KOPT-K1 (cell line): ENCODE measurements around the gene ITIH6.
"Not testable (repeated sequence)": the region's sequence is repeated elsewhere in the genome, so short reads cannot be mapped to it uniquely, and the experiment has no call there.

Source experiments
- H3K27ac ChIP-seq: fragments of 200-600 bp; sonication (generic); 2 replicates; pipeline ENCODE4 v1.5.1; 2016; ENCODE audit warnings: antibody characterized with exemption, mild to moderate bottlenecking, low read depth, low read length; ENCODE audit not compliant: poor library complexity, severe bottlenecking
- H3K36me3 ChIP-seq: fragments of 200-600 bp; sonication (generic); 2 replicates; pipeline ENCODE4 v1.5.1; 2017; ENCODE audit warnings: antibody characterized with exemption, mild to moderate bottlenecking, low read length, moderate library complexity; ENCODE audit not compliant: insufficient read depth
- H3K9me3 ChIP-seq: fragments of 200-600 bp; sonication (generic); 2 replicates; pipeline ENCODE4 v1.5.1; 2017; ENCODE audit warnings: antibody characterized with exemption, low read length, mild to moderate bottlenecking; ENCODE audit not compliant: insufficient read depth, poor library complexity, severe bottlenecking

Gene ITIH6

DNA sequence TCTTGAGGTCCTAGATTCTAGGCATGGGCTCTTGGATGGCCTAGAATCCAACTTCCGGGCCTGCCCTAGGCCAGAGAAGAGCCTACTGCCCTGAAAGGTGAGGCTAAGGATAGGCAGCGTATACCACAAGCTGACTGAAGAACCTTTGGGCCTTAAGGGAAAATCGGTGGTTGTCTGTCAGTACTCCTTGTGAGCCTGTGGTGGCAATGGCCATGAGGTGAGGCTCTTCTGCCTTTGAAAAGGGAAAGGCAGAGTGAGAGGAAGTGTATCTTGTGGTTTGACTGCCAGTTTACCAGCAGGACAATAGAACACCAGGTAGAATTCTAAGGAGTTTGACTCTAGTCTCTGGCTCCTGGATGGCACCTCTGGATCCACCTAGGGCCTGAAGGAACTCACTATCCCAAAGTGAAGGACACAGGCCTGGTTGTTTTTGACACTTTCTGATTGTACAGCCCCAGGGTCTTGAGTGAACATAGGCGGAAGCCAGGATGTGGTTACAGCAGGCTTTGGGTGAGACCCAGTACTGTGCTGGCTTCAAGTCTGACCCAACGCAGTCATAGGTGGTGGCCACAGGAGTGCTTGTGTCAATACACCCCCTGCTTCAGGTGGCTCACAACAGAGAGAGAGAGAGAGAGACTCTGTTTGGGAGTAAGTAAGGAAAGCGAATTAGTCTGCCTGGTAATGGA, 20.9 kb downstream of the ITIH6 start:
- Histone ChIP-seq H3K9me3 (no peaks in the 10 kb centered on the region), H3K27ac (no peak overlapping the region), H3K36me3 (no peaks in the 10 kb centered on the region)

DNA sequence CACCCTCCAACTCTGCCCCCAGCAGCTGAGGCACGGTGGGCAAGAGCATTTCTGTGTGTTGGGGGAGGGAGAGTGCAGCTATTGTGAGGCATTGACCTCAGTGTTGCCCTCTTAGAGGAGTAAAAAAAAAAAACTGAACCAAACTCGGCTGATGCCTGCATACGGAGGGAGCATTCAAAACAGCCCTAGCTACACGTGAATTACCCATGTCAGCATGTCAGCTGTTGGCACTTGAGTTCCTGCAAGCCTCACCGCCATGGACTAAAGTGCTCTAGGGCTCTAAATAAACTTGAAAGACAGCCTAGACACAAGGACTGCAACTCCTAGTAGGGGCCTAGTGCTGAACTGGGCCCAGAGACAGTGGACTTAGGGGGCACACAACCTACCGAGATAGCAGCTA, 22.0 kb downstream of the ITIH6 start:
- no peaks in the 10 kb centered on the region for H3K36me3 ChIP-seq
- no peak overlapping the region for H3K27ac ChIP-seq
- H3K9me3 ChIP-seq: no peaks in the 10 kb centered on the region

DNA sequence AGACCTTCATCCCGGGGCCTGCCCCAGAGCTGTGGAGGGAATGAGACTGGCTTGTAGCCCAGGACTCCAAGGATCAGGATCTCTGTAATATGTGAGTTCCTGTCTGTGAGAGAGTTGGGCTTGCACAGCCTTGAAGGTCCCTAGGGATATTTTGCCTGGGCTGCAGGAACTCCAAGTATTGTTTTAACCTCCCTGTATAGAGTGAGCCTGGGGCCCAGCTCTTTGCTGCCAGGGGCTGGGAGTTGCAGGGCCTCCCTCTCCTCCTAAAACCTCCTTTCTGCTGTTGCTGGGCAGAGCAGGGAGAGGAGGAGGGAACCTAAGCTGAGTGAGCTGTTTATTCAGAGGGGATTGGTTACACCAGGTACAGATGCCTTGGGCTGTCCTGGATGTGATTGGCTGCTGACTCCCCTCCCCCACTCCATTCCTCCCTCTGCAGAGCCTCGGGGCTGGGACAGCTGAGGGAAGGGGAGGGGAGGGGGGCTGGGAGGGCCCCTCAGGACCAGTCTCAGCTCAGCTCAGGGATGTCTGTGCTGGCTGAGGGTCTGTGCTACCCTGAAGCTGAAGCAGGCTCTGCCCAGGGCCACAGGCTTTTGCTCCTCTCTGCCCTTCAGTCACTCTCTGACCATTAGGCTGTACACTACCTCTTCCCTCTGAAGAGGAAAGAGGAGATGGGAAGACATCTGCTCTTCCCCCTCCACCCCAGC, 23.5 kb downstream of the ITIH6 start:
- not testable (repeated sequence) for H3K36me3 ChIP-seq, H3K9me3 ChIP-seq, H3K27ac ChIP-seq

DNA sequence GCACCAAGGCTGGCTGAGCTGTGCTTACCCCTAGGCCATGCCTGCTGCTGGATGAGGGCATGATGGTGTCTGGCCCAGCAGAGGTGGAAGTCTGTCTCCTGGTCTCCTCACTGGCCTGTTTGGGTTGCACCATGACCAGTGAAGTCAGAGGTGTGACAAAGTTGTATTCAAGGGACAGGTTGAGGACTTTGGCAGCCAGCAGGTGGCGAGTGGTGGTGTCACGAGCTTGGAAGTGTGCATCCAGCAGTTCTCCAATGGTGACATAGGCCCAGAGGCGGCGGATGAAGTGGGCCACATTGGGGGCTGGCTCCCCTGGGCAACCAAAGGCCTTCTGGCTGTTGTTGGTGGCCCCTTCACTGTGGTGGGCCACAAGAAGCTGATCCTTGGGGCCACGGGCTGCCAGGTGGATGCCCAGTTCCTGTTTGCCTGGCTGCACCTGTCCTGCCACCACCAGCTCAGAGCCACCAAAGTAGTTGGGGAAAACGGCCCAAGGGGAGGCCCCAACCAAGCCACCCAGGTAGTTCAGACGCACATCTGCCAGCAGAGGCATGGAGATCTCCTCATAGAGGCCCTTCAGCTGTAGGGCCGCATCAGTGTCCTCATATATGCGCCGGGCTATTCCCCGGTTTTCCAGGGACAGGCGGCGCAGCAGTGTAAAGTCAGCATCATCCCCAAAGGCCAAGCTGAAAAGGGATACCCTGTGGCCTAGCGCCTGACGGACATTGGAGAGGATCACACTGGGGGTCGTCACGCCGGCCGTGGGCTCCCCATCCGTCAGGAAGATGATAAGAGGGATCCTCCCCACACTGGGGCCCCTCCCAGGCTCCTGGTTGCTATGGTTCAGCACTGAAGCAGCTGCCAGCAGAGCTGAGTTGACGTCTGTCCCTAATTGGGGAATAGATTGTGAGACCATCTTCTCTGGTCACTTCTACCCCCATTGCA, 39.7 kb downstream of the ITIH6 start:
- Histone ChIP-seq H3K27ac (no peak overlapping the region), H3K9me3 (no peaks in the 10 kb centered on the region), H3K36me3 (no peaks in the 10 kb centered on the region)

DNA sequence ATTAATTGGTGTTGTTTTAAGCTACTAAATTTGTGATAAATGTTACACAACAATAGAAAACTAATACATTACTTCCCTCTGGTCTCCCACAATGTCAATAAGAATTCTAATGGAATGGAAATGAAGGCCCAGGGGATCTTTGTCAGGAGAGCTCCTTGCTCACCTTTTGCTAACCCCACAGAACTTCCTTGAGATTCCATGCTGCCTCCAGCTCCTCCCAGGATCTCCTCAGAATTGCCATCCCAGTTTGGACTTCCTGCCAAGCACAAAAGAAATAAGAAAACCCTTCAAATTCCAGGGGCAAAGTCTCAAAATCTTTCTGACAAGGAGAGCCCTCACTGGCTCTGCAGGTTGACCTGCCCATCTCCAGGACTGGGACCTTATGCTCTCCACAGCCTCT, 43.2 kb downstream of the ITIH6 start:
- Histone ChIP-seq H3K27ac (no peak overlapping the region), H3K36me3 (no peaks in the 10 kb centered on the region), H3K9me3 (no peaks in the 10 kb centered on the region)

DNA sequence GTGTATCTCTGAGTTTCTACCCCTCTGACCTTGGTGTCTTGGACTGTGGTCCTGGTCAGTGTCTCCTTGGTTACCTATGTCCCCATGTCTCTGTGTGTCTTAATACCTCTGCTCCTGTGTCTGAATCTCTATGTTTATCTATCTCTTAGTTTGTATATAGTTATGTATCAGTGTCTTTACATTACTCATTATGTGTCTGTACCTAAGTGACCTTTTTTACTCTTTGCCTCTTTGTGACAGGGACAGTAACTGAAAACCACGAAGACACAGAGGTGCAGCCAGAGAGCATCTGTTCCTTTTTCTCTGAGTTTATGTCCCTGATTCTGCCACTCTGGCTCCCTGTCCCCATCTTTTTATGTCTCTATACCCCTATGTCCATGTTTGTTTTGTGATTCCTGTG, 49.4 kb downstream of the ITIH6 start:
- no peak overlapping the region for H3K27ac ChIP-seq
- no peaks in the 10 kb centered on the region for H3K9me3 ChIP-seq
- H3K36me3 ChIP-seq: no peaks in the 10 kb centered on the region

DNA sequence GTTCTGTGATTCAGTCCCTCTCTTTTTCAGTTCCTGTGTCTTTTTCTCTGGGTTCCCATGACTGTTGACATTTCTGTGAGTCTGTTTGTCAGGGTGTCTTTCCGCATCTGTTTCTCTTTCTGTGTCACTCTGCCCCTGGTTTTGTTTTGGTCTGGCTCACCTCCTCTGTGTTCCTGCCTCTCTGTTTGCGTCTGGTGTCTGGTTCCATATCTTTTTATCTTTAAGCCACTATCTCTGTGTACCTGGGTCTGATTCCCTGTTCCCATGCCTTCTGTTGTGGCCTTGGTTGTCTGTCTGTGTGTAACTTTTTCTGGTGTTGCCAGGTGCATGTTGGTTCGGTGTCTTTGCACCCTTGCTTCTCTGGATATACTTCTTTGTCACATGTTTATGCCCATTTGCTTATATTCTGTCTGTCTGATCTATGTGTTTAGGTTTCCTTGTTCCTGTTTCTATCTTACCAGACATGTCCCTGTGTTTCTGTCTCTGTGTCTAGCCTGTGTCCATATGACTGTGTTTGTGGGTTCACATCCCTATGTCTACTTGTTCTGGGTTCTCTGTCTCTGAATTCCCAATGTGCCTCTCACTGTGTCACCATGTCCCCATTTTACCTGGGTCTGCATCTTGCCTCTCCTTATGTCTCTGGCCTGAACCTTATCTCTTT, 50.2 kb downstream of the ITIH6 start:
- H3K9me3 ChIP-seq: no peaks in the 10 kb centered on the region
- no peaks in the 10 kb centered on the region for H3K36me3 ChIP-seq
- no peak overlapping the region for H3K27ac ChIP-seq

DNA sequence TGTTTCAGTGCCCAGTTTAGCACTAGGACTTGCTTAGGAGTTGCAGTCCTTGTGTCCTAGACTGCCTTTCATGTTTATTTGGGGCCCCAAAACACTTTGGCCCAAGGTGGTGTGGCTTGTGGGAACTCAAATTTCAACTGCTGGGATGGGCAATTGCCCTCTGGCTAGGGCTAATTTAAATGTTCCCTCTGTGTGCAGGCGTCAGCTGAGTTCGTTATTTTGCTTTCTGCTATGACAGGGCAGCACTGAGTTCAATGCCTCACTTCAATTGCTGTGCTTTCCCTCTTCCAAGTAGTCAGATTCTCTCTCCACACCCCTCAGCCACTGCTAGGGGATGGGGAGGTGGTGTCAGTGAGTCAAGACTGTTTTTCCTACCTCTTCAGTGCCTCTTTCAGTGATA, 51.1 kb downstream of the ITIH6 start:
- Histone ChIP-seq H3K9me3 (no peaks in the 10 kb centered on the region), H3K36me3 (no peaks in the 10 kb centered on the region), H3K27ac (no peak overlapping the region)

DNA sequence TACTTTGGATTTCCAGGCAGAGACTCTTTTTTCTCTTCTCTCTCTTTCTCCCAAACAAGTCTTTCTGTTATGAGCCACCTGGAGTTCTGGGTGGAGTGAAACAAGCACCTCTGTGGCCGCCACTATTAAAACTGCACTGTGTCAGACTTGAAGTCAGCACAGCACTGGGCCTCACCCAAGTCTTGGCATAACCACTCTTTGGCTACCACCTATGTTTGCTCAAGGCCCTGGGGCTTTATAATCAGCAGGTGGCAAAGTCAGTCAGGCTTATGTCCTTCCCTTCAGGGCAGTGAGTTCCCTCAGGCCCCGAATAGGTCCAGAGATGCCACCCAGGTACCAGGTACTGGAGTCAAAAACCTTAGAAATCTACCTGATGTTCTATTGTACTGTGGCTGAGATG, 52.4 kb downstream of the ITIH6 start:
- no peaks in the 10 kb centered on the region for H3K9me3 ChIP-seq
- H3K36me3 ChIP-seq: no peaks in the 10 kb centered on the region
- H3K27ac ChIP-seq: no peak overlapping the region

DNA sequence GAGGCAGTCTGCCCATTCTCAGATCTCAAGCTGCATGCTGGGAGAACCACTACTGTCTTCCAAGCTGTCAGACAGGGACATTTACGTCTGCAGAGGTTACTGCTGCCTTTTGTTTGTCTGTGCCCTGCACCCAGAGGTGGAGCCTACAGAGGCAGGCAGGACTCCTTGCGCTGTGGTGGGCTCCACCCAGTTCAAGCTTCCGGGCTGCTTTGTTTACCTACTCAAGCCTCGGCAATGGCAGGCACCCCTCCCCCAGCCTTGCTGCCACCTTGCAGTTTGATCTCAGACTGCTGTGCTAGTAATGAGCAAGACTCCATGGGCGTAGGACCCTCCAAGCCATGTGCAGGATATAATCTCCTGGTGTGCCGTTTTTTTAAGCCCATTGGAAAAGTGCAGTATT, 59.5 kb downstream of the ITIH6 start:
- H3K36me3 ChIP-seq, H3K27ac ChIP-seq, H3K9me3 ChIP-seq: not testable (repeated sequence)

DNA sequence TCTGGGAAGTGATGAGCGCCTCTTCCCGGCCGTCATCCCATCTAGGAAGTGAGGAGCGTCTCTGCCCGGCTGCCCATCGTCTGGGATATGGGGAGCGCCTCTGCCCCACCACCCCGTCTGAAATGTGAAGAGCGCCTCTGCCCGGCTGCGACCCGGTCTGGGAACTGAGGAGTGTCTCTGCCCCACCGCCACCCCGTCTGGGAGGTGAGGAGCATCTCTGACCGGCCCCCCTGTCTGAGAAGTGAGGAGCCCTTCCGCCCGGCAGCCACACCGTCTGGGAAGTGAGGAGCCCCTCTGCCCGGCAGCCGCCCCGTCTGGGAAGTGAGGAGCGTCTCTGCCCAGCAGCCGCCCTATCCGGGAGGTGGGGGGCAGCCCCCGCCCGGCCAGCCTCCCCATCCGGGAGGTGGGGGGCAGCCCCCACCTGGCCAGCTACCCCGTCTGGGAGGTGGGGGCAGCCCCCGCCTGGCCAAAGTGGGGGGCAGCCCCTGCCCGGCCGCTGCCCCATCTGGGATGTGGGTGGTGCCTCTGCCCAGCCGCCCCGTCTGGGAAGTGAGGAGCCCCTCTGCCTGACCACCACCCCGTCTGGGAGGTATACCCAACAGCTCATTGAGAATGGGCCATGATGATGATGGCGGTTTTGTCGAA, 61.6 kb downstream of the ITIH6 start:
- H3K27ac ChIP-seq, H3K36me3 ChIP-seq, H3K9me3 ChIP-seq: not testable (repeated sequence)

DNA sequence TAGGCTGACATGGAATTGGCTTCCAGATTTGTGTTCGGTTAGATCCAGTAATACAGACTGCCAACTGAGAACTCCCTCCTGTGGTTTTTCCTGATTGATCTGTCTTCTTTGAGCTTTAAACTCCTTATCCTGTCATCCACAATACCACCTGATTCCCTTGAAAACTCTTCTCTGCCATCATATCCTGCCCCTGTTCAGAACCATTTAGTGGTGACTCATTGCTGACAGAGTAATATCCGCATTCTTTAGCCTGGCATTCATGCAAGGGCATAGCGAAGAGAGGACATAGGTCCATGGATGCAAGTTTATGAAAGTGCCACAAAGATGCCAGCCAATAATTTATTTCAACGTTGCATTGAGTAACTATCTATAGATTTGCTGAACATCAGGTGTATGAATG, 76.6 kb downstream of the ITIH6 start:
- Histone ChIP-seq H3K36me3 (no peaks in the 10 kb centered on the region), H3K27ac (no peak overlapping the region), H3K9me3 (no peaks in the 10 kb centered on the region)

DNA sequence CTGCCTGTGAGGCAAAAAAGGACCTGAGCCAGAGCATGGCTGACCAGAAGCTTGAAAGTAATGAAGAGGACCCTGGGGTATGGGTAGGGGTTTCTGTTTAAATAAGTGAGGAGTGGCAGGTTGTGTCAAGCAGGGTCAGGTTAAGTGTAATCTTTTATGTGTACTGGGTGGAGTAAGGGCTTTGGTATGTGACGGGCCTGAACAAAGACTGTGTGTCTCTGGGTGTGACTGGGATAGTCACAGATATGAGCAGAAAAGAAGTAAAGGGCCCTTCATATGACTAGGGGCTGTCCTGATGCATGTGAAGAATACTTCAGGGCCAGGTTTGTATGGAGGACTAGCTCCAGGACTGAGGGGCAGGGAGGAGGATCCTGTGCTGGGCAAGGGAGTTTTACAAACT, 82.4 kb downstream of the ITIH6 start:
- no peaks in the 10 kb centered on the region for H3K36me3 ChIP-seq
- no peak overlapping the region for H3K27ac ChIP-seq
- no peaks in the 10 kb centered on the region for H3K9me3 ChIP-seq

DNA sequence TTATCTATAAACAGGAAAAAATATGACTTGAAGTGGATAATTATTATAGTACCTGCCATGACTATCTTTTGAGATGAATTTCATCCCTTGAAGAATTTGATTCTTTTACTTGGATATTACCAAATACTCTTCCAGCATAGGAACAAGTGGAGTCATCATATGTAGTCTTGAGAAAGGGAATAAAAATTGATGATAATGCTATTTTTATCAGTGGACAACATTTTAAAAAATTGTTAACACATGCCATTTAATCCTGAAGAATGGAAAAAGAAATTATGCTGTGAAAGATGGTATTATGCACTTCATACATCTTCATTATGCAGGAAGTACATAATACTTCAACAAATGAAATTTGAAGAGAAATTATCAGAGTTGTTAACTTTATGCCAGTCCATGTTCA, 83.6 kb downstream of the ITIH6 start:
- H3K36me3 ChIP-seq: no peaks in the 10 kb centered on the region
- H3K27ac ChIP-seq: no peak overlapping the region

DNA sequence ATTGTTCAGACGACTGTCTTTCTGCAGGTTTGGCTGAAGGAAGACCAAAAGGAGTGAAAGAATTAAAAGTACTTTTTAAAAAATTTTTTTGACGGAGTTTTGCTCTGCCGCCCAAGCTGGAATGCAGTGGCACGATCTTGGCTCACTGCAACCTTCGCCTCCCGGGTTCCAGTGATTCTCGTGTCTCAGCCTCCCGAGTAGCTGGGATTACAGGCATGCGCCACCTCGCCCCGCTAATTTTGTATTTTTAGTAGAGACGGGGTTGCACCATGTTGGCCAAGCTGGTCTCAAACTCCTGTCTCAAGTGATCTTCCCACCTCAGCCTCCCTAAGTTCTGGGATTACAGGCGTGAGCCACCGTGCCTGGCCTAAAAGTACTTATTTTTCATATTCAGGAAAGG, 86.3 kb downstream of the ITIH6 start:
- Histone ChIP-seq H3K27ac (no peak overlapping the region), H3K9me3 (no peaks in the 10 kb centered on the region), H3K36me3 (no peaks in the 10 kb centered on the region)

More for the DNA sequence above, 83.6 kb downstream of the ITIH6 start:
- H3K9me3 ChIP-seq: no peaks in the 10 kb centered on the region
